ENCODE measurements around the gene KCNQ1.

DNA sequence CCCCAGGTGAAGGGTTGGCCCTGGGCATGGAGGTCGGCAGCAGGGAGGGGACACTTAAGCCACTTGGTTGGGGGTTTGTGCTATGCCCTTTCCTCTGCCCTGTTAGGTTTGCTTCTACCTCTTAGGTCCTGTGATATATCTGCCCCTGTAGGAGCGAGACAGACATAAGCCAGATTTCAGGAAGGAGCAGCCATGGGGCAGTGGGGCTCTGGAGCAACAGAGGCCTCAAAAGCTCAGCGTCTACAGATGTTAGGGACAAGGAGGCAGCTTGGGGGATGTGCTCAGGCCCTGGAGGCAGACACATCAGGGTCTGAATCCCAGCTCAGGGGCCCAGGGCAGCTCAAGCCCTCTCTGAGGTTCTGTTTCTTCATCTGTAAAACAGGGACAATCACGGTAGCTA lies 282.2 kb downstream of the KCNQ1 start:
- no peak for TF ChIP-seq CTCF (IDR thresholded peaks at IDR 0.05)
- no peak for TF ChIP-seq POLR2AphosphoS5 (IDR thresholded peaks at IDR 0.05)
- TF ChIP-seq EP300 (IDR thresholded peaks at IDR 0.05): no peak

All from sigmoid colon (tissue), 4 donors.